Body of pancreas (tissue), 4 donors: ENCODE data around the gene HGFAC. TPM values are rescaled to one million over a fixed set of nuclear protein-coding genes. Genes with fewer than 3 reads are reported as not detected.

Experiments
- ATAC-seq: fragments of 150-250 bp; one replicate; pipeline ENCODE4 v1.9.1; 2016
- DNase-seq, 4 donors: peaks; one replicate each; pipeline ENCODE4 v3.0.0-alpha.2; 2019
- H3K27ac ChIP-seq, 4 donors: fragments of 200-600 bp; sonication (generic); 1 replicate in 3 of 4; 2 replicates in 1 of 4; pipeline versions ENCODE4 v1.5.1 to v1.6.1; 2016 to 2019; ENCODE audit warnings: mild to moderate bottlenecking in 1 of 4, mixed read lengths in 1 of 4, moderate library complexity in 1 of 4
- H3K27me3 ChIP-seq, 2 donors: fragments of 200-600 bp; sonication (generic); one replicate each; pipeline ENCODE4 v1.6.0; 2016; ENCODE audit warnings: mild to moderate bottlenecking in 1 of 2
- H3K36me3 ChIP-seq, 2 donors: fragments of 200-600 bp; sonication (generic); replicated peaks in 1 of 2; 2 replicates each; pipeline ENCODE4 v1.5.1; 2016; ENCODE audit warnings: low read depth in 2 of 2; ENCODE audit not compliant: insufficient read depth in 1 of 2
- H3K4me1 ChIP-seq: fragments of 200-600 bp; sonication (generic); one replicate; pipeline ENCODE4 v1.6.0; 2016
- H3K4me3 ChIP-seq, 2 donors: fragments of 200-600 bp; sonication (generic); 1 replicate in 1 of 2; 2 replicates in 1 of 2; pipeline ENCODE4 v1.5.1; 2016 to 2019
- H3K9me3 ChIP-seq, 3 donors: fragments of 200-600 bp; sonication (generic); 1 replicate in 2 of 3; 2 replicates in 1 of 3; pipeline ENCODE4 v1.5.1; 2016
- POLR2A ChIP-seq, 3 donors: fragments of 450-650 bp; IDR thresholded peaks; one replicate each; pipeline ENCODE4 v1.6.1; 2016; ENCODE audit warnings: antibody characterized with exemption in 3 of 3, mild to moderate bottlenecking in 2 of 3
- WGBS, 2 donors: methylation state at CpG; one replicate each; pipeline ENCODE4 v1.1.5; 2017; 5-methylcytosine and 5-hydroxymethylcytosine counted together
- intact Hi-C: fragments of 100-400 bp; cut with DNase I; formaldehyde crosslinking; loops from one replicate; pipeline ENCODE4 v1.15.1; 2023
- total RNA-seq, 2 donors: library from RNA; depleted of rRNA; stranded (reverse); fragments of >200 nt; gene quantifications; one replicate each; pipeline ENCODE4 v1.1.0, GENCODE V29; 2016
- TF ChIP-seq, protein P1 (sequence below), 7 experiments: fragments of 450-650 bp in 4 of 7; fragments of 200-600 bp in 3 of 7; sonication (generic) in 3 of 7; IDR thresholded peaks; one replicate each; pipeline ENCODE4 v1.5.1; 2016 to 2019; ENCODE audit warnings: antibody characterized with exemption in 7 of 7

The HGFAC gene
- total RNA-seq, 2 donors from 2014 or later: 0.78 TPM; not detected in 1

DNA sequence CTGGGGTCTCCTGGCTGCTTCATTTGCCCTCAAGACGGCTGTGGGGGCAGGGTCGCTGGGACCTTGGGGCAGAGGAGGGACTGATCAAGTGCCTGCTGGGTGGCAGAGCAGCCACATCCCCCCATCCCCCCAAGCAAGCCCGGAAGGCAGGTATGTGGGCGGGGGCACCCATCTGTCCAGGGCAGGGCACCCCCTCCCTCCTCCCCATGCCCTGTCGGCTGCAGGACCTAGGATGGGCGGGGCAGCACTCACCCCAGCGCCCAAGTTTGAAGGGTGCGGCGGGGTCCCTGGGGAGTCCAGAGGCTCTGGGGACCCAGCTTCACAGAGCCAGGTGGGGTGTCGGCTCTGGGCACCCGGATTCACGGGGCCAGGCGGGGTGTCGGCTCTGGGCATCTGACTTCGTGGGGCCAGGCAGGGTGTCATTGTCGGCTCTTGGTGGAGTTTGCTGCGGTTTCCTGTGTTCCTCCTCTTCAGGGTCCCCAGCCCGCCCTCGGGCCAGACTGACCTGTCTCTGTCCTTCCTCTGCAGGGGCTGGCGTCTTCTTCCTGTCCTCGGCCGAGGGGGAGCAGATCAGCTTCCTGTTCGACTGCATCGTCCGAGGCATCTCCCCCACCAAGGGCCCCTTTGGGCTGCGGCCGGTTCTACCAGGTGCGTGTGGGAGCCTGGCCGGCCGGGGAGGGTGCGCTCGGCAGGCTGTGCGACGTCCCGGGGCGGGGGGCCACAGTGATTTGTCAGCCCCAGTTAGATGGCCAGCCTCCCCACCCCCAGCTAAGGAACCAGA lies 43.4 kb downstream of the HGFAC start:
- Histone ChIP-seq H3K27me3 (no peaks in the 10 kb centered on the region), H3K4me1 (peaks cover 20% of the 10 kb centered on the region), H3K36me3 (no peaks in the 10 kb centered on the region), H3K9me3 (no peaks in the 10 kb centered on the region), H3K4me3 (no peak overlapping the region), H3K27ac (no peak overlapping the region)
- ATAC-seq (no peak), DNase-seq (no peak)
- TF ChIP-seq, protein P1, sequence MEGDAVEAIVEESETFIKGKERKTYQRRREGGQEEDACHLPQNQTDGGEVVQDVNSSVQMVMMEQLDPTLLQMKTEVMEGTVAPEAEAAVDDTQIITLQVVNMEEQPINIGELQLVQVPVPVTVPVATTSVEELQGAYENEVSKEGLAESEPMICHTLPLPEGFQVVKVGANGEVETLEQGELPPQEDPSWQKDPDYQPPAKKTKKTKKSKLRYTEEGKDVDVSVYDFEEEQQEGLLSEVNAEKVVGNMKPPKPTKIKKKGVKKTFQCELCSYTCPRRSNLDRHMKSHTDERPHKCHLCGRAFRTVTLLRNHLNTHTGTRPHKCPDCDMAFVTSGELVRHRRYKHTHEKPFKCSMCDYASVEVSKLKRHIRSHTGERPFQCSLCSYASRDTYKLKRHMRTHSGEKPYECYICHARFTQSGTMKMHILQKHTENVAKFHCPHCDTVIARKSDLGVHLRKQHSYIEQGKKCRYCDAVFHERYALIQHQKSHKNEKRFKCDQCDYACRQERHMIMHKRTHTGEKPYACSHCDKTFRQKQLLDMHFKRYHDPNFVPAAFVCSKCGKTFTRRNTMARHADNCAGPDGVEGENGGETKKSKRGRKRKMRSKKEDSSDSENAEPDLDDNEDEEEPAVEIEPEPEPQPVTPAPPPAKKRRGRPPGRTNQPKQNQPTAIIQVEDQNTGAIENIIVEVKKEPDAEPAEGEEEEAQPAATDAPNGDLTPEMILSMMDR (IDR thresholded peaks at IDR 0.05): no peak
- TF ChIP-seq POLR2A (IDR thresholded peaks at IDR 0.05): no peak
- intact Hi-C loops: no loop called here
- 53 to 66% methylated on average over 15 to 36 of the region's 36 CpGs for WGBS, 2 donors

DNA sequence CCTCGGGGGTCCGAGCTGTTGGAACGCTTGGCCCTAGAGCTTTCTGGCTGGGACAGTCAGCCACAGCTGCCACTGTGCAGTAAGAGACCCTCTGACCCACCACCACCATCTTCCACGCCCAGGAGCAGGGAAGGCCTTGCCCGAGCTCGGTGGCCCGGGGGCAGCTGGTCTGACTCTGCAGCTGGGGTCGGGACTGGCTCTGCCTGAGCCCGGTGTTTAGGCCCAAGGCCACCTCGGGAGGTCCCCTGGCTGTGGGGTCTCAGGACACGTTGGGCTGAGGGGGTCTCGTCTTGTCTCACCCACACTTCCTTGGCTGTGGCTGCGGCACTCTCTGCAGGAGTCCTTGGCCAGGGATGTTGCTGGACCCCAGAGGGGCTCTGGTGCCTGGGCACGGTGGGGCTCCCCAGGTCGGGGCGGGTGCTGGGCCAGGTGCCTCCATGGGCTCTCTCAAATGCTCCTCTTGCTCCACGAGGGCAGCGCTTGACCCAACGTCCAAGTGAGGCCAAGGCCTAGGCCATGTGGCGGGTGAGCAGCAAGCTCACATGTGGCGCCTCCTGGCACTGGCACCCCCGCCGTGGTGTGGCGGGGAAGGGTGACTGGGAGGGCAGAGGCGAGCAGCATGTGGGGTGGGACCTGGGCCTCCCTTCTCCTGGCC lies 44.2 kb downstream of the HGFAC start:
- ATAC-seq: no peak
- no peaks in the 10 kb centered on the region for H3K27me3 ChIP-seq

GRCh38 chr4:3486541-3487540 lies 45.1 kb downstream of the HGFAC start:
- Histone ChIP-seq H3K27ac (no peak overlapping the region), H3K9me3 (no peaks in the 10 kb centered on the region), H3K36me3 (no peaks in the 10 kb centered on the region), H3K4me3 (no peak overlapping the region), H3K4me1 (peaks cover 14% of the 10 kb centered on the region), H3K27me3 (no peaks in the 10 kb centered on the region)
- TF ChIP-seq, protein P1 (IDR thresholded peaks at IDR 0.05): no peak
- TF ChIP-seq POLR2A (IDR thresholded peaks at IDR 0.05): no peak
- WGBS, 2 donors: 74 to 87% methylated on average over 5 to 25 of the region's 25 CpGs
- intact Hi-C loops: no loop called here
- DNase-seq: no peak
- ATAC-seq: no peak

More for the DNA sequence above, 44.2 kb downstream of the HGFAC start:
- DNase-seq: no peak
- no peak for TF ChIP-seq POLR2A (IDR thresholded peaks at IDR 0.05)
- TF ChIP-seq, protein P1 (IDR thresholded peaks at IDR 0.05): no peak
- H3K4me1 ChIP-seq: peaks cover 14% of the 10 kb centered on the region
- H3K36me3 ChIP-seq: no peaks in the 10 kb centered on the region
- intact Hi-C loops: no loop called here
- no peak overlapping the region for H3K4me3 ChIP-seq
- no peaks in the 10 kb centered on the region for H3K9me3 ChIP-seq
- whole genome bisulfite sequencing, 2 donors: 82 to 89% methylated on average over 10 to 24 of the region's 25 CpGs
- H3K27ac ChIP-seq: no peak overlapping the region

DNA sequence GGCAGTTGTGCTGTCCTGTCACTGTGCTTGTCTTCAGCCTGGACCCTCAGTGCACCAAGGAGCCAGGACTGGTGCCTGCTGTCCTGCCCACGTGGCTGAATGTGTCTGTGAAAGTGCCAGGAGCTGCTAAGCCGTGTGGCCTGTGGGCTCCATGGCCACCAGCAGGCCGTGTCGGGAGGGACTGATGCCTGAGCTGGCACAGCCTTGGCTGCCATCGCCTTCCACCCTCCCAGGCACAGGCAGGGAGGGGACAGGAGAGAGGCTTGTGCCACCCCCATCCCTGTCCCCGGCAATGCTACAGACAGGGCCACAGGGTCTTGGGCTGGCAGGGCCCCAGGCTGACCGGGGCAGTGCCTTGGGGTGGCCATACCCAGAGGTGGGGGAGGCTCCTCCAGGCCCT lies 46.1 kb downstream of the HGFAC start:
- TF ChIP-seq, protein P1 (IDR thresholded peaks at IDR 0.05): no peak
- TF ChIP-seq POLR2A (IDR thresholded peaks at IDR 0.05): no peak
- no peak overlapping the region for H3K27ac ChIP-seq
- DNase-seq: no peak
- no peaks in the 10 kb centered on the region for H3K27me3 ChIP-seq
- intact Hi-C loops: no loop called here
- H3K4me3 ChIP-seq: no peak overlapping the region
- H3K4me1 ChIP-seq: peaks cover 14% of the 10 kb centered on the region
- no peak for ATAC-seq
- H3K36me3 ChIP-seq: no peaks in the 10 kb centered on the region
- no peaks in the 10 kb centered on the region for H3K9me3 ChIP-seq
- 24 to 58% methylated on average over 2 of the region's 7 CpGs for WGBS, 2 donors
